Brain microvascular endothelial cell (primary cell): Measurements from ENCODE around the gene DOC2B.

Experiments
- DNase-seq: peaks from one replicate; pipeline ENCODE4 v3.0.0-alpha.2; 2020
- H3K27ac ChIP-seq: fragments of 250-450 bp; sonication (Bioruptor Pico); 2 replicates; pipeline ENCODE4 v1.5.1; 2020; ENCODE audit warnings: mild to moderate bottlenecking, moderate library complexity
- H3K27me3 ChIP-seq: fragments of 250-450 bp; sonication (Bioruptor Pico); replicated peaks from 2 replicates; pipeline ENCODE4 v1.5.1; 2020; ENCODE audit warnings: mild to moderate bottlenecking
- H3K36me3 ChIP-seq: fragments of 250-450 bp; sonication (Bioruptor Pico); replicated peaks from 2 replicates; pipeline ENCODE4 v1.5.1; 2020; ENCODE audit warnings: mild to moderate bottlenecking
- H3K4me3 ChIP-seq: 2 replicates; pipeline ENCODE4 v1.5.1; 2011; ENCODE audit warnings: low read depth, mild to moderate bottlenecking, control low read depth, low read length, moderate library complexity
- in situ Hi-C: cut with HindIII; loops from 2 replicates; pipeline ENCODE4 v1.10.0; 2017; ENCODE audit warnings: low sequenced_read_pairs, low pct_ligation_motif_present
- TF ChIP-seq, protein P1 (sequence below): IDR thresholded peaks from 2 replicates; pipeline ENCODE4 v1.5.1; 2011; ENCODE audit warnings: low read depth, mild to moderate bottlenecking, moderate library complexity, low read length, control low read depth, inconsistent platforms; ENCODE audit errors: missing control alignments

The DOC2B gene

GRCh38 chr17:181245-182049 lies at the start of gene DOC2B:
TSS of gene DOC2B (minus strand) at chr17:181650. CDS start at chr17:181479, 171 bp downstream.
- TF ChIP-seq, protein P1, sequence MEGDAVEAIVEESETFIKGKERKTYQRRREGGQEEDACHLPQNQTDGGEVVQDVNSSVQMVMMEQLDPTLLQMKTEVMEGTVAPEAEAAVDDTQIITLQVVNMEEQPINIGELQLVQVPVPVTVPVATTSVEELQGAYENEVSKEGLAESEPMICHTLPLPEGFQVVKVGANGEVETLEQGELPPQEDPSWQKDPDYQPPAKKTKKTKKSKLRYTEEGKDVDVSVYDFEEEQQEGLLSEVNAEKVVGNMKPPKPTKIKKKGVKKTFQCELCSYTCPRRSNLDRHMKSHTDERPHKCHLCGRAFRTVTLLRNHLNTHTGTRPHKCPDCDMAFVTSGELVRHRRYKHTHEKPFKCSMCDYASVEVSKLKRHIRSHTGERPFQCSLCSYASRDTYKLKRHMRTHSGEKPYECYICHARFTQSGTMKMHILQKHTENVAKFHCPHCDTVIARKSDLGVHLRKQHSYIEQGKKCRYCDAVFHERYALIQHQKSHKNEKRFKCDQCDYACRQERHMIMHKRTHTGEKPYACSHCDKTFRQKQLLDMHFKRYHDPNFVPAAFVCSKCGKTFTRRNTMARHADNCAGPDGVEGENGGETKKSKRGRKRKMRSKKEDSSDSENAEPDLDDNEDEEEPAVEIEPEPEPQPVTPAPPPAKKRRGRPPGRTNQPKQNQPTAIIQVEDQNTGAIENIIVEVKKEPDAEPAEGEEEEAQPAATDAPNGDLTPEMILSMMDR = no peak
- Histone ChIP-seq H3K4me3 (no peak within 1 kb of the TSS), H3K36me3 (no peaks in the 10 kb centered on the region), H3K27ac (no peak within 1 kb of the TSS), H3K27me3 (peaks cover 79% of the 10 kb centered on the region)
- no peak for DNase-seq
- in situ Hi-C loops = no loop called here

DNA sequence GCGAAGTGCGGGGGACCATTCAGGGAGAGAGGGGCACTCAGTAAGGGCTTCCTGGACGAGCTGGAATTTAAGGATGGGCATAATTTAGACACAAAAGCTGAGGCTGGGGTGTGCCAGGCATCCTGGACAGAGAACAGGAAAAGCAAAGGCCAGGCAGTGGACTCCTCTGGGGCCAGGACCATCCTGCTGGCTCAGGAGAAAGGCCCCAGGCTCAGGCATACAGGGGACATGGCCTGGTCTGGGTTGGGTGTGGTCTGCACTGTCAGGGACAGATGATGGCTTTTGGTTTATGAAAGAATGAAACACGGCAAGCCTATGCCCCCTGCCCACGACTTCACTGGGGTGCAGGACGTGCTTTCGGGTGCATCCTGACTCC lies 48.9 kb upstream of the DOC2B start:
- Histone ChIP-seq H3K27me3 (no peaks in the 10 kb centered on the region), H3K27ac (no peak overlapping the region), H3K4me3 (no peak overlapping the region), H3K36me3 (no peaks in the 10 kb centered on the region)
- DNase-seq = no peak
- in situ Hi-C loops = no loop called here
- TF ChIP-seq, protein P1 = no peak

- H3K27me3 ChIP-seq = no peaks in the 10 kb centered on the region
- H3K36me3 ChIP-seq = no peaks in the 10 kb centered on the region
- TF ChIP-seq, protein P1 = no peak
- no peak for DNase-seq
- H3K4me3 ChIP-seq = no peak overlapping the region
- in situ Hi-C loops = no loop called here
- H3K27ac ChIP-seq = no peak overlapping the region
Observed at GRCh38 chr17:229709-230394, 48.4 kb upstream of the DOC2B start.

DNA sequence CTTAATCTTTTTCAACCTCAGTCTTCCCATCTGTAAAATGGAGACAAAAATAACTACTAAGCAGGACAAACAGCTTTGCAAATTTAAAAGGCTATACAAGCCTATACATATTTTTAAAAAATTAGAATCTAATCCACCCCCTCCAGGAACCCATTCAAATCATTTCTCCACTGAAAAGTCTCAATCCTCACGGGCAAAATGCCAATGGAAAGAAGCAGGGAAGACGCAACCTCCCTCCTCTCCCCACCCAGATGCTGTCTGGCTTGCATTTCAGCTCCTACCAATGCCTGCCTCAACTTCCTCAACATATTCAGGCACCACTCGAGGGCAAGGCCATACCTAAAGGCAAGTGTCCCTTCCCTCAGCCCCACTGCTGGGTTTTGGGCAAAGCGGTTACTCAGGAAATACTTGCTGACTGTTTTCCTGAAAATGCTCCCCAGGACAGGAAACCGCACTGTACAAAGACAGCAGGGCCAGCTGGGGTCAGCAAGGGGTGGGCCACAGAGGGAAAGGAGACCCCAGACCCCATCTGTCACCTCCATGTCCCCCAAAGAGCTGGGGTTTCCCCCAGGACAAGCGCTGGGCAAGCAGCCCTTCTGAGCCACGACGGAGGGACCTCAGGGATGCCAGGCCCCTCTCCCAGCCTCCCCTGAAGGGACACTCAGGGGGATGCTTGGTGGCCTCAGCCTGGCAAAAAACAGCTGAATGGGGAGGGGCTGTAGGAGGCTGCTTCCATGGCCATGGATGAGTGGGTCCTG lies 47.7 kb upstream of the DOC2B start:
- Histone ChIP-seq H3K27ac (no peak overlapping the region), H3K4me3 (no peak overlapping the region), H3K27me3 (no peaks in the 10 kb centered on the region), H3K36me3 (no peaks in the 10 kb centered on the region)
- TF ChIP-seq, protein P1 = no peak
- in situ Hi-C loops = no loop called here
- peak; percentile 11 for DNase-seq

DNA sequence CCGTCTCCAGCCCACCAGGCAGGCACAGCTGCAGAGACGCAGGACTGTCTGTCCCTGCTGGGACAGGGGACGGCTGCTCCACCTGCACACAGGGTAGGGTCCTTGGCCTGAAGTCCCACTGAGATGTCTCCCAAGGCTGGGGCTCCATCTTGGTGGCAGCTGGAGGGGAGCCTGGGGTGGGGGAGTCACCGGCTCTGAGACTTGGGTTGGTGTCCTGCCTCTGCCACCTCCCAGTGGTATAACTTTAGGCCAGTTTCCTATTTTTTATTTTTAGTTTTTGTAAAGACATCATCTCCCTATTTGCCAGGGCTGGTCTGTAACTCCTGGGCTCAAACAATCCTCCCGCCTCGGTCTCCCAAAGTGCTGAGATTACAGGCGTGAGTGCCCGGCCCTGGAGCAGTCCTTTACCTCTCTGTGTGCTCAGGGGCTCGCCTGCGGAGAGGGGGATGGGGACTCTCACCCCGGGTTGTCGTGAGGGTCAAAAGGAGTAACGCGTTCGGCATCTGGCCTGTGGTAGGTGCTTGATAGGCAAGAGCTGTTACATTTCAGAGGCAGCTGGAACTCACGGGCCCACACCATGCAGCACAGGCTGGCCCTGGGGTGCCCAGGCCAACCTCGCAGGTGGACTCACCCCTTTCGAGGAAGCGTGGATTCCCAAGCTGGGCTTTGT lies 46.6 kb upstream of the DOC2B start:
- in situ Hi-C loops = no loop called here
- H3K36me3 ChIP-seq = no peaks in the 10 kb centered on the region
- H3K27me3 ChIP-seq = no peaks in the 10 kb centered on the region
- DNase-seq = no peak
- no peak overlapping the region for H3K4me3 ChIP-seq
- H3K27ac ChIP-seq = no peak overlapping the region
- TF ChIP-seq, protein P1 = no peak
